Neuronal stem cell (in vitro differentiated cells): Measurements from ENCODE around the gene ESYT1.

ENCODE experiments used
- DNase-seq: peaks from one replicate; pipeline ENCODE4 v3.0.0-alpha.2; 2013; ENCODE audit warnings: low spot score
- H2AFZ ChIP-seq: one replicate; pipeline ENCODE4 v1.6.1; 2013; ENCODE audit warnings: mild to moderate bottlenecking, low read length, inconsistent platforms
- H2AK5ac ChIP-seq: 2 replicates; pipeline ENCODE4 v1.6.1; 2013; ENCODE audit warnings: low read depth, mild to moderate bottlenecking, inconsistent platforms, low read length, moderate library complexity, mixed read lengths
- H2BK120ac ChIP-seq: 2 replicates; pipeline ENCODE4 v1.6.1; 2013; ENCODE audit warnings: low read depth, mild to moderate bottlenecking, inconsistent platforms, low read length, moderate library complexity, mixed read lengths
- H2BK12ac ChIP-seq: one replicate; pipeline ENCODE4 v1.6.1; 2013; ENCODE audit warnings: low read length, inconsistent platforms
- H2BK15ac ChIP-seq: 2 replicates; pipeline ENCODE4 v1.6.1; 2013; ENCODE audit warnings: mild to moderate bottlenecking, low read length, inconsistent platforms, mixed read lengths
- H2BK5ac ChIP-seq: one replicate; pipeline ENCODE4 v1.6.1; 2013; ENCODE audit warnings: inconsistent platforms, mild to moderate bottlenecking, low read length, moderate library complexity
- H3K14ac ChIP-seq: one replicate; pipeline ENCODE4 v1.6.1; 2013; ENCODE audit warnings: low read length, inconsistent platforms
- H3K18ac ChIP-seq: 2 replicates; pipeline ENCODE4 v1.6.1; 2013; ENCODE audit warnings: low read length, inconsistent platforms
- H3K23ac ChIP-seq: 2 replicates; pipeline ENCODE4 v1.6.1; 2013; ENCODE audit warnings: low read depth, mild to moderate bottlenecking, mixed read lengths, low read length, inconsistent platforms; ENCODE audit not compliant: poor library complexity
- H3K27ac ChIP-seq: replicated peaks from 3 replicates; pipeline ENCODE4 v1.5.1; 2013; ENCODE audit warnings: low read length, inconsistent platforms
- H3K27me3 ChIP-seq, 3 experiments: 2 replicates each; pipeline ENCODE4 v1.6.1; 2013; ENCODE audit warnings: low read length in 3 of 3, mild to moderate bottlenecking in 2 of 3, inconsistent platforms in 1 of 3, low read depth in 1 of 3, mixed read lengths in 1 of 3, moderate library complexity in 1 of 3; ENCODE audit not compliant: control insufficient read depth in 3 of 3, insufficient read depth in 3 of 3
- H3K36me3 ChIP-seq, 2 donors: replicated peaks in 1 of 2; 2 replicates each; pipeline ENCODE4 v1.6.1; 2013; ENCODE audit warnings: low read length in 2 of 2; ENCODE audit not compliant: control insufficient read depth in 2 of 2, insufficient read depth in 2 of 2
- H3K4ac ChIP-seq: 2 replicates; pipeline ENCODE4 v1.6.1; 2013; ENCODE audit warnings: inconsistent platforms, mild to moderate bottlenecking, low read length, moderate library complexity
- H3K4me1 ChIP-seq, 2 donors: 1 replicate in 1 of 2; 2 replicates in 1 of 2; pipeline ENCODE4 v1.6.1; 2013; ENCODE audit warnings: low read length in 2 of 2, low read depth in 1 of 2; ENCODE audit not compliant: control insufficient read depth in 2 of 2, insufficient read depth in 1 of 2
- H3K4me2 ChIP-seq: one replicate; pipeline ENCODE4 v1.6.1; 2013; ENCODE audit warnings: mild to moderate bottlenecking, low read length, inconsistent platforms; ENCODE audit not compliant: insufficient read depth, poor library complexity, severe bottlenecking
- H3K4me3 ChIP-seq, 2 donors: 2 replicates each; pipeline ENCODE4 v1.5.1; 2013; ENCODE audit warnings: low read length in 2 of 2, mild to moderate bottlenecking in 2 of 2, inconsistent platforms in 1 of 2, moderate library complexity in 1 of 2
- H3K79me1 ChIP-seq: one replicate; pipeline ENCODE4 v1.6.1; 2013; ENCODE audit warnings: low read depth, mild to moderate bottlenecking, inconsistent platforms, low read length, moderate library complexity
- H3K9ac ChIP-seq: one replicate; pipeline ENCODE4 v1.6.1; 2013; ENCODE audit warnings: mild to moderate bottlenecking, low read depth, low read length, inconsistent platforms; ENCODE audit not compliant: poor library complexity
- H3K9me3 ChIP-seq, 2 donors: replicated peaks in 1 of 2; 2 replicates each; pipeline versions ENCODE3 to v1.6.1; 2013; ENCODE audit warnings: low read length in 2 of 2, mild to moderate bottlenecking in 2 of 2, inconsistent platforms in 1 of 2, low read depth in 1 of 2, mixed read lengths in 1 of 2, moderate library complexity in 1 of 2; ENCODE audit not compliant: control insufficient read depth in 2 of 2, insufficient read depth in 1 of 2
- H4K8ac ChIP-seq: one replicate; pipeline ENCODE4 v1.6.1; 2013; ENCODE audit warnings: low read depth, mild to moderate bottlenecking, inconsistent platforms, low read length, moderate library complexity
- H4K91ac ChIP-seq: one replicate; pipeline ENCODE4 v1.6.1; 2013; ENCODE audit warnings: low read length, low read depth, mild to moderate bottlenecking, inconsistent platforms; ENCODE audit not compliant: poor library complexity
- WGBS, 2 donors: extraction: QIAGEN DNeasy Blood & Tissue Kit; methylation state at CpG; one replicate each; pipeline ENCODE4 v1.1.7; 2013; ENCODE audit warnings: missing lambda C conversion rate in 2 of 2, mixed read lengths in 1 of 2; ENCODE audit not compliant: insufficient read length in 2 of 2, insufficient replicate concordance in 1 of 2; ENCODE audit errors: extremely low coverage in 2 of 2; 5-methylcytosine and 5-hydroxymethylcytosine counted together

The ESYT1 gene

GRCh38 chr12:56122637-56123036 is 5.4 kb upstream of the ESYT1 start:
- H3K4ac ChIP-seq = no peak overlapping the region
- H2BK5ac ChIP-seq = no peak overlapping the region
- H2BK12ac ChIP-seq = no peak overlapping the region
- WGBS, 2 donors = no CpG with 5 or more reads among the region's 2 CpGs
- H3K79me1 ChIP-seq = no peaks in the 10 kb centered on the region
- DNase-seq = no peak
- H3K23ac ChIP-seq = no peak overlapping the region
- no peak overlapping the region for H4K91ac ChIP-seq
- peaks cover 19 to 38% of the 10 kb centered on the region in 2 donors for H3K36me3 ChIP-seq
- no peak overlapping the region for H2BK15ac ChIP-seq
- H3K14ac ChIP-seq = no peak overlapping the region
- peaks cover 13 to 23% of the 10 kb centered on the region in 2 donors for H3K4me1 ChIP-seq
- no peak overlapping the region for H3K9ac ChIP-seq
- no peaks in the 10 kb centered on the region for H3K9me3 ChIP-seq
- H4K8ac ChIP-seq = no peak overlapping the region
- no peak overlapping the region for H3K27ac ChIP-seq
- H3K27me3 ChIP-seq = no peaks in the 10 kb centered on the region
- no peak overlapping the region for H2BK120ac ChIP-seq
- H2AK5ac ChIP-seq = no peak overlapping the region
- H3K4me3 ChIP-seq = no peak overlapping the region
- H3K4me2 ChIP-seq = no peak overlapping the region
- no peak overlapping the region for H2AFZ ChIP-seq
- H3K18ac ChIP-seq = no peak overlapping the region

DNA sequence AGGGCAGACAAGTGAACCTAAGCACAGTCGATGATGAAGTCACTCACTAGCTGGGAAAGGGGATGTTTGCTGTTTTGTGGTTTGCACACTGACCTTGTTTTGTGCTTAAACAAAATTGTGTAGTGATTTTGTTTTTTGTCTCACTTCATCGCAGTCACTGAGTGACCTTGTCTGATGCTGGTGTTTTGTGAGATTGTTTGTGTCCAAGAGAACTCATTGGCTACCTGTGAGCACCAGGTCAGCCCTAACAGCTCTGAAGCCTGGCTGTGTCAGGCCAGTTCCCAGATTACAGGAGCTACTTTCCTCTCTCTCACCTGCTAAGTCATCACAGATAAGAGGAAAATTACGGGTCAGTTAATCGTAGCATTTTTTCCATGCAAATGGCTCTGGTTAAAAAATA is 3.9 kb upstream of the ESYT1 start:
- H2BK5ac ChIP-seq = no peak overlapping the region
- H2BK15ac ChIP-seq = no peak overlapping the region
- no peak overlapping the region for H4K91ac ChIP-seq
- H3K4me2 ChIP-seq = no peak overlapping the region
- H2BK120ac ChIP-seq = no peak overlapping the region
- no peak overlapping the region for H4K8ac ChIP-seq
- peaks cover 8 to 14% of the 10 kb centered on the region in 2 donors for H3K4me1 ChIP-seq
- no peak overlapping the region for H3K4me3 ChIP-seq
- H3K79me1 ChIP-seq = no peaks in the 10 kb centered on the region
- no peak overlapping the region for H3K27ac ChIP-seq
- no peak overlapping the region for H3K4ac ChIP-seq
- H3K36me3 ChIP-seq = peaks cover 19 to 35% of the 10 kb centered on the region in 2 donors
- H3K27me3 ChIP-seq = no peaks in the 10 kb centered on the region
- H3K18ac ChIP-seq = no peak overlapping the region
- no peak overlapping the region for H2AK5ac ChIP-seq
- no peak overlapping the region for H2BK12ac ChIP-seq
- no peak overlapping the region for H2AFZ ChIP-seq
- no CpG with 5 or more reads among the region's 4 CpGs for WGBS, 2 donors
- H3K9me3 ChIP-seq = no peaks in the 10 kb centered on the region
- no peak for DNase-seq
- no peak overlapping the region for H3K23ac ChIP-seq
- no peak overlapping the region for H3K14ac ChIP-seq
- H3K9ac ChIP-seq = no peak overlapping the region

GRCh38 chr12:56126732-56127239 is 1.3 kb upstream of the ESYT1 start:
- H3K18ac ChIP-seq = no peak overlapping the region
- no peak overlapping the region for H3K14ac ChIP-seq
- no CpG with 5 or more reads among the region's 3 CpGs for WGBS, 2 donors
- no peak overlapping the region for H3K9ac ChIP-seq
- no peak overlapping the region for H3K23ac ChIP-seq
- H3K4me2 ChIP-seq = no peak overlapping the region
- no peak for DNase-seq
- no peak overlapping the region for H2BK15ac ChIP-seq
- H3K79me1 ChIP-seq = no peaks in the 10 kb centered on the region
- no peak overlapping the region for H2AFZ ChIP-seq
- H2BK5ac ChIP-seq = no peak overlapping the region
- H3K9me3 ChIP-seq = no peaks in the 10 kb centered on the region
- H3K36me3 ChIP-seq = peaks cover 16 to 32% of the 10 kb centered on the region in 2 donors
- H3K4me1 ChIP-seq = peaks cover 13% of the 10 kb centered on the region in 2 donors
- H3K27me3 ChIP-seq = no peaks in the 10 kb centered on the region
- no peak overlapping the region for H2BK12ac ChIP-seq
- no peak overlapping the region for H2BK120ac ChIP-seq
- peak overlapping the region; percentile 62 for H3K27ac ChIP-seq
- H4K8ac ChIP-seq = no peak overlapping the region
- H2AK5ac ChIP-seq = no peak overlapping the region
- no peak overlapping the region for H3K4ac ChIP-seq
- H4K91ac ChIP-seq = no peak overlapping the region
- H3K4me3 ChIP-seq = no peak overlapping the region

- no peak overlapping the region for H3K4ac ChIP-seq
- DNase-seq = no peak
- no CpG with 5 or more reads among the region's 8 CpGs for WGBS, 2 donors
- H3K9me3 ChIP-seq = no peaks in the 10 kb centered on the region
- H3K4me1 ChIP-seq = peaks cover 13% of the 10 kb centered on the region in 2 donors
- H3K79me1 ChIP-seq = no peaks in the 10 kb centered on the region
- no peak overlapping the region for H2BK5ac ChIP-seq
- H3K4me2 ChIP-seq = peak overlapping the region; percentile 40
- H3K18ac ChIP-seq = no peak overlapping the region
- H3K23ac ChIP-seq = no peak overlapping the region
- H3K27ac ChIP-seq = peak overlapping the region; percentile 62
- no peak overlapping the region for H2BK12ac ChIP-seq
- H2AFZ ChIP-seq = peak overlapping the region; percentile 46
- H3K4me3 ChIP-seq = peak overlapping the region in 1 of 2 donors; percentile 83
- no peak overlapping the region for H2BK120ac ChIP-seq
- no peak overlapping the region for H3K9ac ChIP-seq
- no peak overlapping the region for H4K8ac ChIP-seq
- no peaks in the 10 kb centered on the region for H3K27me3 ChIP-seq
- no peak overlapping the region for H2AK5ac ChIP-seq
- H4K91ac ChIP-seq = no peak overlapping the region
- H3K36me3 ChIP-seq = peaks cover 21 to 34% of the 10 kb centered on the region in 2 donors
- H2BK15ac ChIP-seq = no peak overlapping the region
- no peak overlapping the region for H3K14ac ChIP-seq
Observed at GRCh38 chr12:56127485-56127887, 581 bp upstream of the ESYT1 start.
